ENCODE data around the gene GALNT2. TPM values are rescaled to one million over a fixed set of nuclear protein-coding genes. Genes with fewer than 3 reads are reported as not detected.
A peak's percentile ranks its signal among the peaks of the same experiment; 100 is the strongest.

The GALNT2 gene
- polyA plus RNA-seq, 3 donors, result 19.6 to 25.6 (median 23.4) TPM

DNA sequence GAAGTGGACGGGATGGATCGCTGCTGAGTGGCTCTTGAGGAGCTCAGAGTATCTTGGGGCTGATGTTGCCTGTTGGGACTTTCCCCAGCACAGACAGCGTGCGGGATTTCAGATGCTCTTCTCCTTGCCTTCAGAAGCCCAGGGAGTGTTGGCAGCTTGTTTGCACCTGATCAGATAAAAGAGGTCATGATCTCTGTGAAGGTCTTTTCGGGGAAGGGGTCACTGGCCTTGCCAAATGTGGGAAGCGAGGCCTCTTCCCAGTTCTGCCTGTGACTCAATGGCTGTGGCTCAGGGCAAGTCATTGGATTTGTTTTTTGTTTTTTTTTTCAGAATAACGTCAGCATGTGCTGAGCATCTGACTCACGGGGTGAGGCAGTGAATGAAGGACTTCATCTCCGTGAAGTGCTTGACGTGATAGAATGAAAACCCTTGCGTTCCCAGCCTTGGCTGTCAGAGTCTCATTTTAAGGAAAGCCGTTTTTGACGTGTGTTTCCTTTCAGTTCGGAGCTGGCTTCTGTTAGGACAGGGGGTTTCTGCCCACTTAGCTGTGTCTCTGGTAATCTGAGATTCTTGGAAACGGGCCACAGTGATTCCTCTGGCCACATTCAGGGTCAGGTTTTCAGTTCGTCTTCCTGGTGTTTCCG lies 46.7 kb downstream of the GALNT2 start:
- TF ChIP-seq, protein P1, sequence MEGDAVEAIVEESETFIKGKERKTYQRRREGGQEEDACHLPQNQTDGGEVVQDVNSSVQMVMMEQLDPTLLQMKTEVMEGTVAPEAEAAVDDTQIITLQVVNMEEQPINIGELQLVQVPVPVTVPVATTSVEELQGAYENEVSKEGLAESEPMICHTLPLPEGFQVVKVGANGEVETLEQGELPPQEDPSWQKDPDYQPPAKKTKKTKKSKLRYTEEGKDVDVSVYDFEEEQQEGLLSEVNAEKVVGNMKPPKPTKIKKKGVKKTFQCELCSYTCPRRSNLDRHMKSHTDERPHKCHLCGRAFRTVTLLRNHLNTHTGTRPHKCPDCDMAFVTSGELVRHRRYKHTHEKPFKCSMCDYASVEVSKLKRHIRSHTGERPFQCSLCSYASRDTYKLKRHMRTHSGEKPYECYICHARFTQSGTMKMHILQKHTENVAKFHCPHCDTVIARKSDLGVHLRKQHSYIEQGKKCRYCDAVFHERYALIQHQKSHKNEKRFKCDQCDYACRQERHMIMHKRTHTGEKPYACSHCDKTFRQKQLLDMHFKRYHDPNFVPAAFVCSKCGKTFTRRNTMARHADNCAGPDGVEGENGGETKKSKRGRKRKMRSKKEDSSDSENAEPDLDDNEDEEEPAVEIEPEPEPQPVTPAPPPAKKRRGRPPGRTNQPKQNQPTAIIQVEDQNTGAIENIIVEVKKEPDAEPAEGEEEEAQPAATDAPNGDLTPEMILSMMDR (IDR thresholded peaks at IDR 0.05), result no peak
- peaks cover 14 to 16% of the 10 kb centered on the region in 2 donors for H3K4me1 ChIP-seq (ENCODE audit: control insufficient read depth in 1 of 2, insufficient read depth in 2 of 2, low read length in 2 of 2)
- H3K27ac ChIP-seq (ENCODE audit: low read depth in 1 of 2, low read length in 2 of 2), result no peak overlapping the region
- 96% methylated on average over 16 of the region's 17 CpGs for WGBS (ENCODE audit: insufficient coverage)
- peaks cover 90% of the 10 kb centered on the region for H4K20me1 ChIP-seq (ENCODE audit: insufficient read depth, low read length)
- peaks cover 31 to 39% of the 10 kb centered on the region in 2 donors for H3K36me3 Mint-ChIP-seq
- H2AFZ ChIP-seq (ENCODE audit: insufficient read depth, low read depth, low read length, poor library complexity, severe bottlenecking), result no peak overlapping the region
- no peaks in the 10 kb centered on the region for H3K27me3 ChIP-seq (ENCODE audit: control insufficient read depth in 2 of 2, insufficient read depth in 2 of 2, low read length in 2 of 2)
- peaks cover 98% of the 10 kb centered on the region for H3K79me2 ChIP-seq (ENCODE audit: insufficient read depth, low read length)
- peaks cover 0 to 3% (median 0%) of the 10 kb centered on the region in 3 donors for H3K27me3 Mint-ChIP-seq (ENCODE audit: low read depth in 3 of 3)
- intact Hi-C loops (cut with micrococcal nuclease), result no loop called here
- H3K9me3 Mint-ChIP-seq, result no peaks in the 10 kb centered on the region
- H3K36me3 ChIP-seq (replicated peaks in 1 of 2; ENCODE audit: control insufficient read depth in 1 of 2, insufficient read depth in 2 of 2, low read length in 2 of 2), result peaks cover 8 to 40% of the 10 kb centered on the region in 2 donors
- DNase-seq, result no peak
- H3K4me3 ChIP-seq (replicated peaks in 1 of 3; ENCODE audit: low read depth in 2 of 3, low read length in 3 of 3), result no peak overlapping the region
- no peak overlapping the region for H3K4me3 Mint-ChIP-seq
- peak overlapping the region in 1 of 7 donors; percentile 15 for H3K27ac Mint-ChIP-seq
- H3K4me2 ChIP-seq (replicated peaks; ENCODE audit: extremely low read depth, low read length, poor library complexity, severe bottlenecking), result no peak overlapping the region
- H3K4me1 Mint-ChIP-seq, result peaks cover 31% of the 10 kb centered on the region
- H3K9me3 ChIP-seq (replicated peaks in 1 of 2; ENCODE audit: control insufficient read depth in 1 of 2, insufficient read depth in 1 of 2, low read length in 2 of 2), result no peaks in the 10 kb centered on the region
- no peak overlapping the region for H3K9ac ChIP-seq (ENCODE audit: insufficient read depth, low read length, poor library complexity, severe bottlenecking)

DNA sequence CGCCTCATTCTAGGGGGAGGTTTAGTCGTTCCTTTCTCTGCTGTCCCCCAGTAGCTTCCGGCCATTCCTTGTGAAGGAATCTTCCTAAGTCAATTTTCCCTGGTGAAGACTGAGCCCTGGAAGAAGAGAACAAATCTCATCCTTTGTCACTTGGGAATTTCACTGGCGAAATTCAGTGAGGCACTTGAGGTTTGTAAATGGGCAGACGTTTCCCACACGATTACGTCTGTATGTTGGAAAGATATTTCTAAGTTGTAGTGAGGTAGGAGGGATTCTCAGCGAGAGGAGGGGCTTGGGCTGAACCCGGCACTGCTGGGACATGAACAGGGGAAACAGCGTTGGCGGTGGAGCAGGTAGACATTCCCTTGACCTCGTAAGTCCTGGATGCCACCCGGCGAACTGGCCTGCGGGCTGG lies 47.2 kb downstream of the GALNT2 start:
- H3K36me3 ChIP-seq (replicated peaks in 1 of 2; ENCODE audit: control insufficient read depth in 1 of 2, insufficient read depth in 2 of 2, low read length in 2 of 2), result peaks cover 8 to 40% of the 10 kb centered on the region in 2 donors
- H3K36me3 Mint-ChIP-seq, result peaks cover 30 to 39% of the 10 kb centered on the region in 2 donors
- H3K27ac Mint-ChIP-seq, result no peak overlapping the region
- H3K27me3 Mint-ChIP-seq (ENCODE audit: low read depth in 3 of 3), result peaks cover 0 to 2% (median 0%) of the 10 kb centered on the region in 3 donors
- no peaks in the 10 kb centered on the region for H3K9me3 Mint-ChIP-seq
- H3K4me1 ChIP-seq (ENCODE audit: control insufficient read depth in 1 of 2, insufficient read depth in 2 of 2, low read length in 2 of 2), result peaks cover 14 to 16% of the 10 kb centered on the region in 2 donors
- H3K4me2 ChIP-seq (replicated peaks; ENCODE audit: extremely low read depth, low read length, poor library complexity, severe bottlenecking), result no peak overlapping the region
- intact Hi-C loops (cut with micrococcal nuclease), result no loop called here
- no peak overlapping the region for H3K27ac ChIP-seq (ENCODE audit: low read depth in 1 of 2, low read length in 2 of 2)
- peaks cover 90% of the 10 kb centered on the region for H4K20me1 ChIP-seq (ENCODE audit: insufficient read depth, low read length)
- no peak overlapping the region for H3K4me3 ChIP-seq (replicated peaks in 1 of 3; ENCODE audit: low read depth in 2 of 3, low read length in 3 of 3)
- H3K4me1 Mint-ChIP-seq, result peaks cover 30% of the 10 kb centered on the region
- peaks cover 98% of the 10 kb centered on the region for H3K79me2 ChIP-seq (ENCODE audit: insufficient read depth, low read length)
- no peaks in the 10 kb centered on the region for H3K27me3 ChIP-seq (ENCODE audit: control insufficient read depth in 2 of 2, insufficient read depth in 2 of 2, low read length in 2 of 2)
- WGBS (ENCODE audit: insufficient coverage), result 98% methylated on average over 13 of the region's 15 CpGs
- no peak overlapping the region for H2AFZ ChIP-seq (ENCODE audit: insufficient read depth, low read depth, low read length, poor library complexity, severe bottlenecking)
- TF ChIP-seq, protein P1 (IDR thresholded peaks at IDR 0.05), result no peak
- no peak overlapping the region for H3K9ac ChIP-seq (ENCODE audit: insufficient read depth, low read length, poor library complexity, severe bottlenecking)
- DNase-seq, result no peak
- H3K4me3 Mint-ChIP-seq, result no peak overlapping the region
- no peaks in the 10 kb centered on the region for H3K9me3 ChIP-seq (replicated peaks in 1 of 2; ENCODE audit: control insufficient read depth in 1 of 2, insufficient read depth in 1 of 2, low read length in 2 of 2)

Data from CD14-positive monocyte (primary cell).